NCI-H2227 treated with DMSO at 0.1 percent for 48 hours (cell line): ENCODE data around the gene CIAO3.
A peak's percentile ranks its signal among the peaks of the same experiment; 100 is the strongest.

Experiments
- DNase-seq: peaks from one replicate; lab custom pipeline; 2025; lab: John Stamatoyannopoulos, UW

Gene CIAO3

GRCh38 chr16:734981-735881 is 5.6 kb downstream of the CIAO3 start:
- DNase-seq, result no peak

GRCh38 chr16:734208-734980 is 6.4 kb downstream of the CIAO3 start:
- no peak for DNase-seq

- no peak for DNase-seq
These were observed 7.2 kb downstream of the CIAO3 start for GRCh38 chr16:733382-734207.

- DNase-seq, result no peak
These were observed 7.9 kb downstream of the CIAO3 start for GRCh38 chr16:732936-733335.

- DNase-seq, result no peak
These were observed 8.5 kb downstream of the CIAO3 start for GRCh38 chr16:732332-732731.

- no peak for DNase-seq
These were observed 9.9 kb downstream of the CIAO3 start for GRCh38 chr16:730666-731509.

GRCh38 chr16:729768-730665 is 10.8 kb downstream of the CIAO3 start:
- DNase-seq, result no peak

GRCh38 chr16:728890-729744 is 11.7 kb downstream of the CIAO3 start:
- no peak for DNase-seq

GRCh38 chr16:728131-728889 is 12.5 kb downstream of the CIAO3 start:
- peak; percentile 59 for DNase-seq

GRCh38 chr16:727291-727977 is 13.4 kb downstream of the CIAO3 start:
- no peak for DNase-seq

GRCh38 chr16:726438-727290 is 14.1 kb downstream of the CIAO3 start, which contains the start of the genes CCDC78 and HAGHL:
TSS of gene CCDC78 (minus strand) at chr16:726443. CDS start at chr16:726367, 76 bp downstream.
TSS of gene HAGHL (plus strand) at chr16:727106. CDS start at chr16:727510, 404 bp downstream.
- peak; percentile 70 for DNase-seq

- DNase-seq, result no peak
These were observed 14.7 kb downstream of the CIAO3 start for GRCh38 chr16:726188-726437.

GRCh38 chr16:725463-726187 is 15.2 kb downstream of the CIAO3 start:
- no peak for DNase-seq

GRCh38 chr16:725041-725376 is 15.8 kb downstream of the CIAO3 start:
- no peak for DNase-seq

- no peak for DNase-seq
These were observed 16.4 kb downstream of the CIAO3 start for GRCh38 chr16:724188-725040.

GRCh38 chr16:723695-724094 is 17.1 kb downstream of the CIAO3 start:
- no peak for DNase-seq
